GM18511 (cell line): ENCODE measurements around the gene RBP7.
"Not testable (repeated sequence)": the region's sequence is repeated elsewhere in the genome, so short reads cannot be mapped to it uniquely, and the experiment has no call there.

ENCODE experiments used
- ATAC-seq: cut with Tn5 transposase; IDR thresholded peaks from one replicate; pipeline ENCODE4 v1.9.1; 2021; ENCODE audit warnings: mild to moderate bottlenecking, moderate library complexity; ENCODE audit not compliant: unreplicated experiment

RBP7 gene

GRCh38 chr1:9996624-9997582 is at the start of gene RBP7:
TSS of gene RBP7 (plus strand) at chr1:9997228. CDS start at chr1:9997259, 31 bp downstream.
- no peak for ATAC-seq

- ATAC-seq: no peak
These were observed 39.3 kb upstream of the RBP7 start for GRCh38 chr1:9957726-9958125.

GRCh38 chr1:9960011-9960410 is 37.0 kb upstream of the RBP7 start:
- no peak for ATAC-seq

GRCh38 chr1:9960706-9961562 is 36.1 kb upstream of the RBP7 start:
- no peak for ATAC-seq

GRCh38 chr1:9984253-9984652 is 12.8 kb upstream of the RBP7 start:
- ATAC-seq: no peak

GRCh38 chr1:9985001-9985400 is 12.0 kb upstream of the RBP7 start:
- no peak for ATAC-seq

- ATAC-seq: no peak
These were observed 7.3 kb upstream of the RBP7 start for GRCh38 chr1:9989773-9990172.

GRCh38 chr1:9990944-9991343 is 6.1 kb upstream of the RBP7 start:
- no peak for ATAC-seq

GRCh38 chr1:9992910-9993309 is 4.1 kb upstream of the RBP7 start:
- ATAC-seq: no peak

- ATAC-seq: no peak
These were observed 3.4 kb upstream of the RBP7 start for GRCh38 chr1:9993561-9994075.

- ATAC-seq: no peak
These were observed 4.1 kb downstream of the RBP7 start for GRCh38 chr1:10001016-10001665.

- not testable (repeated sequence) for ATAC-seq
These were observed 8.2 kb downstream of the RBP7 start for GRCh38 chr1:10005248-10005647.

GRCh38 chr1:10007169-10007568 is 10.1 kb downstream of the RBP7 start:
- no peak for ATAC-seq

GRCh38 chr1:10014016-10014415 is 17.0 kb downstream of the RBP7 start:
- ATAC-seq: no peak

- ATAC-seq: no peak
These were observed 22.5 kb downstream of the RBP7 start for GRCh38 chr1:10019561-10019960.

- no peak for ATAC-seq
These were observed 23.1 kb downstream of the RBP7 start for GRCh38 chr1:10020086-10020485.

GRCh38 chr1:10020678-10021077 is 23.6 kb downstream of the RBP7 start:
- not testable (repeated sequence) for ATAC-seq

GRCh38 chr1:10021992-10022391 is 25.0 kb downstream of the RBP7 start:
- not testable (repeated sequence) for ATAC-seq

- no peak for ATAC-seq
These were observed 25.6 kb downstream of the RBP7 start for GRCh38 chr1:10022656-10023055.

- no peak for ATAC-seq
These were observed 28.3 kb downstream of the RBP7 start for GRCh38 chr1:10025354-10025753.

GRCh38 chr1:10027027-10027426 is 30.0 kb downstream of the RBP7 start:
- no peak for ATAC-seq
